RPMI7951 (cell line): Measurements from ENCODE around the gene MAP4K1. TPM values are rescaled to one million over a fixed set of nuclear protein-coding genes. Genes with fewer than 3 reads are reported as not detected.

Source experiments
- DNase-seq: peaks from one replicate; pipeline ENCODE4 v3.0.0-alpha.2; 2012; ENCODE audit warnings: low read depth
- total RNA-seq: library from RNA; depleted of rRNA; stranded (reverse); fragments of >200 nt; shearing (Covaris generic); gene quantifications from 2 replicates; pipeline ENCODE4 v1.2.3, GENCODE V29; 2014; rRNA removed

Gene MAP4K1
- total RNA-seq: 0.39 TPM in 1 of 2 replicates, not detected in the other

- DNase-seq: no peak
These were observed at the start of gene MAP4K1 for GRCh38 chr19:38617764-38618589. Gene MAP4K1, minus strand, starts transcription at chr19:38617953. Its CDS starts 58 bp downstream, at chr19:38617895.

- DNase-seq: peak; percentile 90
These were observed 49.1 kb upstream of the MAP4K1 start for GRCh38 chr19:38666663-38667511.

- DNase-seq: peak; percentile 81
These were observed 48.4 kb upstream of the MAP4K1 start for GRCh38 chr19:38665950-38666662.

GRCh38 chr19:38665219-38665931 lies 47.6 kb upstream of the MAP4K1 start:
- no peak for DNase-seq

- DNase-seq: no peak
These were observed 46.9 kb upstream of the MAP4K1 start for GRCh38 chr19:38664503-38665211.

GRCh38 chr19:38663957-38664502 lies 46.3 kb upstream of the MAP4K1 start:
- DNase-seq: no peak

GRCh38 chr19:38663156-38663651 lies 45.5 kb upstream of the MAP4K1 start:
- no peak for DNase-seq

GRCh38 chr19:38662537-38663155 lies 44.9 kb upstream of the MAP4K1 start:
- no peak for DNase-seq

GRCh38 chr19:38661996-38662395 lies 44.2 kb upstream of the MAP4K1 start:
- DNase-seq: no peak

GRCh38 chr19:38661136-38661535 lies 43.4 kb upstream of the MAP4K1 start:
- peak; percentile 54 for DNase-seq

GRCh38 chr19:38660724-38661123 lies 43.0 kb upstream of the MAP4K1 start:
- no peak for DNase-seq

GRCh38 chr19:38658462-38659306 lies 40.9 kb upstream of the MAP4K1 start:
- DNase-seq: peak; percentile 100

GRCh38 chr19:38657633-38658222 lies 40.0 kb upstream of the MAP4K1 start:
- peak; percentile 97 for DNase-seq

GRCh38 chr19:38656171-38656981 lies 38.6 kb upstream of the MAP4K1 start:
- DNase-seq: peak; percentile 60

- no peak for DNase-seq
These were observed 37.5 kb upstream of the MAP4K1 start for GRCh38 chr19:38655148-38655824.

- DNase-seq: peak; percentile 53
These were observed 36.9 kb upstream of the MAP4K1 start for GRCh38 chr19:38654628-38655055.
